Kidney (tissue), 22 donors: Measurements from ENCODE around the gene DNAH2. TPM values are rescaled to one million over a fixed set of nuclear protein-coding genes. Genes with fewer than 3 reads are reported as not detected.

Experiments used
- DNase-seq, 5 donors: peaks; one replicate each; pipeline ENCODE4 v3.0.0-alpha.2; 2013 to 2020
- FAIRE-seq: peaks from 2 replicates; lab custom pipeline; 2012; peaks lifted over from hg19 to GRCh38; lab: Jason Lieb, UNC
- H3K27ac ChIP-seq, 2 donors: one replicate each; pipeline ENCODE4 v1.7.0; 2013; ENCODE audit warnings: low read depth in 2 of 2, low read length in 2 of 2, inconsistent platforms in 1 of 2
- H3K27me3 ChIP-seq: one replicate; pipeline ENCODE4 v1.7.1; 2013; ENCODE audit warnings: low read length, inconsistent platforms; ENCODE audit not compliant: control insufficient read depth, insufficient read depth
- H3K36me3 ChIP-seq, 3 donors: one replicate each; pipeline versions ENCODE4 v1.7.0 to v1.7.1; 2013; ENCODE audit warnings: low read length in 3 of 3, control low read depth in 1 of 3, inconsistent platforms in 1 of 3; ENCODE audit not compliant: insufficient read depth in 3 of 3, control insufficient read depth in 2 of 3
- H3K4me1 ChIP-seq, 3 donors: one replicate each; pipeline versions ENCODE4 v1.7.0 to v1.7.1; 2013; ENCODE audit warnings: low read length in 3 of 3, inconsistent platforms in 1 of 3, low read depth in 1 of 3; ENCODE audit not compliant: control insufficient read depth in 2 of 3, insufficient read depth in 2 of 3
- H3K4me3 ChIP-seq, 3 donors: one replicate each; pipeline versions ENCODE4 v1.7.0 to v1.8.1; 2013; ENCODE audit warnings: low read length in 3 of 3, control low read depth in 1 of 3, inconsistent platforms in 1 of 3
- H3K9ac ChIP-seq, 3 donors: one replicate each; pipeline versions ENCODE4 v1.7.0 to v1.7.1; 2013; ENCODE audit warnings: low read length in 3 of 3, control low read depth in 1 of 3, inconsistent platforms in 1 of 3
- H3K9me3 ChIP-seq, 3 donors: one replicate each; pipeline versions ENCODE4 v1.7.0 to v1.7.1; 2013; ENCODE audit warnings: low read length in 3 of 3, control low read depth in 1 of 3, inconsistent platforms in 1 of 3; ENCODE audit not compliant: control insufficient read depth in 2 of 3, insufficient read depth in 1 of 3
- CTCF ChIP-seq: IDR thresholded peaks from 3 replicates; pipeline ENCODE4 v1.5.1; 2012; ENCODE audit warnings: mild to moderate bottlenecking, moderate library complexity, borderline replicate concordance; ENCODE audit not compliant: insufficient read depth; ENCODE audit errors: extremely low read depth
- intact Hi-C: fragments of 100-400 bp; cut with DNase I; formaldehyde crosslinking; loops from one replicate; pipeline ENCODE4 v1.11.1; 2022
- long read RNA-seq, 10 donors: library from polyadenylated mRNA in 1 of 10; unstranded in 1 of 10; transcript quantifications; one replicate each; pipeline ENCODE4 v2.0.0 and lab custom pipeline, GENCODE V29; 2021 to 2026
- polyA plus RNA-seq: library from polyadenylated mRNA; stranded (reverse); fragments of 350-450 nt; fragmentation: Illumina TruSeq; extraction: RNeasy Lipid Tissue Mini Kit (QIAGEN cat#74804); gene quantifications from one replicate; pipeline ENCODE4 v1.2.3, GENCODE V29; 2014; ENCODE audit warnings: low read depth, low replicate concordance; ENCODE audit not compliant: insufficient read depth
- total RNA-seq: library from RNA; stranded (reverse); fragmentation: NEBNext Ultra II Directional; extraction: Animal tissue kit (Norgen Biotek cat#: 25700); gene quantifications from one replicate; pipeline ENCODE4 v1.2.1, GENCODE V29; 2021
- donor health status: control.
- donor health status: control.
- donor health status: control.
- donor health status: control.
- donor health status: control.
- donor health status: DM: yes; HTN: yes; CAD: no.
- donor health status: Normal renal cell carcinoma (clear cell type).

Gene DNAH2
- total RNA-seq: 0.66 TPM
- polyA plus RNA-seq: 0.17 TPM
- long read RNA-seq, donor 1: 0 reads
- long read RNA-seq, donor 2: 0 reads
- long read RNA-seq, donor 3: 0 reads
- long read RNA-seq, donor 4: 0 reads
- long read RNA-seq, donor 5: 0 reads
- long read RNA-seq, donor 6: 0 reads
- long read RNA-seq, donor 7: 0 reads
- long read RNA-seq, donor 8: 0 reads
- long read RNA-seq, donor 9: 0 reads
- long read RNA-seq, donor 10: 0 reads

DNA sequence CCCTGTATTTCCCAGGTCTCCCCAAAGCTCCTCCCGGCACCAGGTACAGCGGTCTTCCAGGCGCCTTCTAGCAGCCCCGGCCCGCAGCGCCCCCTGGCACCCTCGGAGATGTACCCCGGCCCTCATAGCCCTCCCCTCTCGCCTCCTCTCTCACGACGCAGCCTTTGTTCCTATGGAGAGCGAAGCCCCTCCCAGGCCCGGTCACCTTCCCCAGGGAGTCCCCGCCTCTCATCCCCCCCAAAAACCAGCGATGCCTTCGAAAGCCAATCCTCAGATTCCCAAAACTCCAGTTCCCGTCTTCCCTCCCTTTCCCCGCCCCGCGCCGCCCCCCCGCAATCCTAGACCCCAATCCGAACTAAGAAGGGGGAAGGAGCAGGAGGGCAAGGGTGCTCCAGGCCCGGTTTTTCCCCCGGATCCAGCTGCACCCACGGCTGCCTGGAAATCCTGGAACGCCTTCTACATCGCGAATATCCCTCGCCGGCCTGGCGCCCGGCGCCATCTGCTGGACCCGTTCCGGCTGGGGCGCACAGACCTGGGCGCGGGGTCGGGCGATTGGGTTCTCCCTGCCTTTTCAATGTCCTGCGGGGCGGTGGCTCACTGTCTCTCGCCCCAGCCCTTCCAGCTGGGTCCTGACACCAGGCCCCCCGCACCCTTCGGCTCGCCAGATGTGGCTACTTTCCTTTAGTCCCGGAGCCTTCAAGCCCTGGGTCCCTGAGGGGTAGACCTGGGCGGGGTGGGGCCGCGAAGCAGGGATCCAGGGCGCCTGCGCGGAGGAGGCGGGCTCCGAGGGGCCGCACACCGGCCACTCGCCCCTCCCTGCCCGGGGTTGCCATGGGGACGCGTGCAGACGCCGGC is at the start of gene DNAH2:
TSS of gene DNAH2 (plus strand) at position 844 of the 855 bp plus-strand sequence. CDS start 1,991 bp downstream, outside the sequence.
- intact Hi-C loops: no loop called here
- H3K4me1 ChIP-seq: peaks cover 0 to 6% (median 0%) of the 10 kb centered on the region in 3 donors
- no peaks in the 10 kb centered on the region for H3K36me3 ChIP-seq
- FAIRE-seq (no peak), DNase-seq (peak; percentile 93 to 98 (median 97))
- H3K9me3 ChIP-seq: no peaks in the 10 kb centered on the region
- no peak within 1 kb of the TSS for H3K27ac ChIP-seq
- no peaks in the 10 kb centered on the region for H3K27me3 ChIP-seq
- peak within 1 kb of the TSS; percentile 41 to 64 (median 57) for H3K4me3 ChIP-seq
- H3K9ac ChIP-seq: peak within 1 kb of the TSS; percentile 30 to 77 (median 33)
- TF ChIP-seq CTCF: peak; percentile 41

- no peak for FAIRE-seq
- Histone ChIP-seq H3K4me1 (no peaks in the 10 kb centered on the region), H3K4me3 (no peak overlapping the region), H3K9ac (no peak overlapping the region), H3K27ac (no peak overlapping the region), H3K27me3 (no peaks in the 10 kb centered on the region), H3K9me3 (peaks cover 1 to 3% (median 3%) of the 10 kb centered on the region in 3 donors), H3K36me3 (peaks cover 8 to 22% (median 17%) of the 10 kb centered on the region in 3 donors)
- intact Hi-C loops: no loop called here
- no peak for TF ChIP-seq CTCF
- no peak for DNase-seq
These were observed 49.1 kb upstream of the DNAH2 start for GRCh38 chr17:7668482-7668881.

DNA sequence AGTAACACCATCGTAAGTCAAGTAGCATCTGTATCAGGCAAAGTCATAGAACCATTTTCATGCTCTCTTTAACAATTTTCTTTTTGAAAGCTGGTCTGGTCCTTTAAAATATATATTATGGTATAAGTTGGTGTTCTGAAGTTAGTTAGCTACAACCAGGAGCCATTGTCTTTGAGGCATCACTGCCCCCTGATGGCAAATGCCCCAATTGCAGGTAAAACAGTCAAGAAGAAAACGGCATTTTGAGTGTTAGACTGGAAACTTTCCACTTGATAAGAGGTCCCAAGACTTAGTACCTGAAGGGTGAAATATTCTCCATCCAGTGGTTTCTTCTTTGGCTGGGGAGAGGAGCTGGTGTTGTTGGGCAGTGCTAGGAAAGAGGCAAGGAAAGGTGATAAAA is 44.3 kb upstream of the DNAH2 start:
- H3K36me3 ChIP-seq: peaks cover 9 to 34% (median 21%) of the 10 kb centered on the region in 3 donors
- DNase-seq (no peak), FAIRE-seq (no peak)
- no peak overlapping the region for H3K9ac ChIP-seq
- no peak overlapping the region for H3K4me3 ChIP-seq
- intact Hi-C loops: no loop called here
- H3K9me3 ChIP-seq: peaks cover 1 to 8% (median 3%) of the 10 kb centered on the region in 3 donors
- TF ChIP-seq CTCF: peak; percentile 15
- no peaks in the 10 kb centered on the region for H3K27me3 ChIP-seq
- no peaks in the 10 kb centered on the region for H3K4me1 ChIP-seq
- H3K27ac ChIP-seq: no peak overlapping the region
